PC-9 (cell line): ENCODE data around the gene HBA1. TPM values are rescaled to one million over a fixed set of nuclear protein-coding genes. Genes with fewer than 3 reads are reported as not detected.
"Not testable (repeated sequence)": the region's sequence is repeated elsewhere in the genome, so short reads cannot be mapped to it uniquely, and the experiment has no call there.

Experiments
- BruUV-seq: library from RNA; stranded (reverse); fragments of 400-500 nt; replicated peaks from 2 replicates; lab custom pipeline; 2021; lab: Mats Ljungman, UMichigan
- CTCF ChIA-PET: fragments of 300-600 bp; sonication (Branson Sonifier 250); formaldehyde crosslinking; loops from one replicate; lab custom pipeline; 2022; ENCODE audit warnings: antibody characterized with exemption; lab: Charles Lee
- POLR2A ChIA-PET: fragments of 300-600 bp; sonication (Branson Sonifier 250); formaldehyde crosslinking; loops from one replicate; lab custom pipeline; 2022; ENCODE audit warnings: antibody characterized with exemption; ENCODE audit not compliant: unreplicated experiment; lab: Charles Lee
- DNase-seq, 2 experiments: peaks; one replicate each; pipeline versions ENCODE4 v3.0.0 to v3.0.0-alpha.2; 2015 to 2022; ENCODE audit warnings: mixed read lengths in 1 of 2
- H2AFZ ChIP-seq: fragments of 200-600 bp; sonication (generic); 2 replicates; pipeline ENCODE4 v1.8.1; 2017; ENCODE audit warnings: antibody characterized with exemption
- H3F3A ChIP-seq: fragments of 200-600 bp; sonication (generic); 2 replicates; pipeline ENCODE4 v1.8.1; 2017; ENCODE audit warnings: antibody characterized with exemption, mild to moderate bottlenecking, low read depth; ENCODE audit not compliant: insufficient read depth
- H3K27ac ChIP-seq: fragments of 200-600 bp; sonication (generic); 2 replicates; pipeline ENCODE4 v1.6.1; 2016; ENCODE audit warnings: mixed run types
- H3K27me3 ChIP-seq: fragments of 200-600 bp; sonication (generic); 2 replicates; pipeline ENCODE4 v1.6.1; 2016; ENCODE audit warnings: low read depth, mixed run types; ENCODE audit not compliant: insufficient read depth
- H3K36me3 ChIP-seq: fragments of 200-600 bp; sonication (generic); 2 replicates; pipeline ENCODE4 v1.6.1; 2016; ENCODE audit warnings: low read depth, mixed run types
- H3K4me1 ChIP-seq: fragments of 200-600 bp; sonication (generic); replicated peaks from 2 replicates; pipeline ENCODE4 v1.6.1; 2016; ENCODE audit warnings: mixed run types; ENCODE audit not compliant: insufficient read depth
- H3K4me2 ChIP-seq: fragments of 200-600 bp; sonication (generic); 2 replicates; pipeline ENCODE4 v1.6.1; 2017; ENCODE audit warnings: mixed run types
- H3K4me3 ChIP-seq: fragments of 200-600 bp; sonication (generic); 2 replicates; pipeline ENCODE4 v1.6.1; 2016; ENCODE audit warnings: mixed run types
- H3K79me2 ChIP-seq: fragments of 200-600 bp; sonication (generic); 2 replicates; pipeline ENCODE4 v1.6.1; 2017; ENCODE audit warnings: low read depth, mixed run types
- H3K9me2 ChIP-seq: fragments of 200-600 bp; sonication (generic); 2 replicates; pipeline ENCODE4 v1.8.1; 2017; ENCODE audit warnings: mild to moderate bottlenecking; ENCODE audit not compliant: insufficient read depth
- H3K9me3 ChIP-seq: fragments of 200-600 bp; sonication (generic); 2 replicates; pipeline ENCODE4 v1.8.1; 2016; ENCODE audit warnings: low read depth; ENCODE audit not compliant: insufficient read depth
- H4K20me1 ChIP-seq: fragments of 200-600 bp; sonication (generic); 2 replicates; pipeline ENCODE4 v1.8.1; 2017; ENCODE audit not compliant: insufficient read depth
- EZH2 ChIP-seq: fragments of 200-600 bp; sonication (generic); IDR thresholded peaks from 2 replicates; pipeline ENCODE4 v1.8.0; 2017; ENCODE audit warnings: antibody characterized with exemption, low read depth
- intact Hi-C: fragments of 100-400 bp; cut with micrococcal nuclease; formaldehyde crosslinking; loops from one replicate; pipeline ENCODE4 v1.10.0; 2022; ENCODE audit not compliant: unreplicated experiment
- total RNA-seq: library from RNA; stranded (reverse); gene quantifications from 2 replicates; pipeline ENCODE4 v1.2.3, GENCODE V29; 2021
- TF ChIP-seq, protein P1 (sequence below): fragments of 200-600 bp; sonication (generic); conservative IDR thresholded peaks from 2 replicates; pipeline ENCODE4 v1.6.1; 2017; ENCODE audit warnings: mixed run types, antibody characterized with exemption, mild to moderate bottlenecking, moderate library complexity

The HBA1 gene
- total RNA-seq, 1 experiment from 2014 or later = not detected

GRCh38 chr16:154217-155030 is 22.1 kb upstream of the HBA1 start:
- TF ChIP-seq EZH2 = no peak
- TF ChIP-seq, protein P1, sequence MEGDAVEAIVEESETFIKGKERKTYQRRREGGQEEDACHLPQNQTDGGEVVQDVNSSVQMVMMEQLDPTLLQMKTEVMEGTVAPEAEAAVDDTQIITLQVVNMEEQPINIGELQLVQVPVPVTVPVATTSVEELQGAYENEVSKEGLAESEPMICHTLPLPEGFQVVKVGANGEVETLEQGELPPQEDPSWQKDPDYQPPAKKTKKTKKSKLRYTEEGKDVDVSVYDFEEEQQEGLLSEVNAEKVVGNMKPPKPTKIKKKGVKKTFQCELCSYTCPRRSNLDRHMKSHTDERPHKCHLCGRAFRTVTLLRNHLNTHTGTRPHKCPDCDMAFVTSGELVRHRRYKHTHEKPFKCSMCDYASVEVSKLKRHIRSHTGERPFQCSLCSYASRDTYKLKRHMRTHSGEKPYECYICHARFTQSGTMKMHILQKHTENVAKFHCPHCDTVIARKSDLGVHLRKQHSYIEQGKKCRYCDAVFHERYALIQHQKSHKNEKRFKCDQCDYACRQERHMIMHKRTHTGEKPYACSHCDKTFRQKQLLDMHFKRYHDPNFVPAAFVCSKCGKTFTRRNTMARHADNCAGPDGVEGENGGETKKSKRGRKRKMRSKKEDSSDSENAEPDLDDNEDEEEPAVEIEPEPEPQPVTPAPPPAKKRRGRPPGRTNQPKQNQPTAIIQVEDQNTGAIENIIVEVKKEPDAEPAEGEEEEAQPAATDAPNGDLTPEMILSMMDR = no peak
- Histone ChIP-seq H3K4me2 (peak overlapping the region; percentile 90), H4K20me1 (no peaks in the 10 kb centered on the region), H3K27ac (no peak overlapping the region), H3K9me3 (no peaks in the 10 kb centered on the region), H3K4me1 (peaks cover 5% of the 10 kb centered on the region; the same call in 1 of the 2 replicates), H3K9me2 (no peaks in the 10 kb centered on the region), H3K4me3 (peak overlapping the region; percentile 59), H3F3A (peaks cover 30% of the 10 kb centered on the region), H3K27me3 (peaks cover 14% of the 10 kb centered on the region), H2AFZ (peak overlapping the region; percentile 90), H3K79me2 (no peaks in the 10 kb centered on the region), H3K36me3 (no peaks in the 10 kb centered on the region)
- peak in 1 of 2 experiments; percentile 28 for DNase-seq
- intact Hi-C loops = no loop called here
- BruUV-seq = no TSS peak
- ChIA-PET POLR2A (no interaction called here), CTCF (no interaction called here)

DNA sequence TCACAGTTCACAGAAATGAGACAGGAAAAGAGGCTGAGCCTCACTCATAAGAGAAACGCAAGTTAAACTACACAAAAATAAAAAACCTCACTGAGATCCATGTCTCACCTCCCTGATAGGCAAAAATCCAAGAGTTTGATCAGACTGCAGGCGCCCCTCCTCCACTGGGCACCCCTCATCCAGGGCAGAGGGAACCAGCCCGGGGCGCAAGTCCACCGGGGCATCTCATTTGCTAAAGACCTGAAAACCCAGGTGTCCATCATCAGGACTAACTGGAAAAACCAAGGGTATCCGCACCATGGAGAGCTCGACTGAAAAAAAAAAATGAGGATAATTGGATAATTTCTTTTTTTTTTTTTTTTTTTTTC is 21.5 kb upstream of the HBA1 start:
- ChIA-PET POLR2A (no interaction called here), CTCF (no interaction called here)
- no TSS peak for BruUV-seq
- H3K36me3 ChIP-seq = no peaks in the 10 kb centered on the region
- H3K4me1 ChIP-seq = peaks cover 5% of the 10 kb centered on the region; the same call in 1 of the 2 replicates
- intact Hi-C loops = no loop called here
- TF ChIP-seq, protein P1 = no peak
- no peak for TF ChIP-seq EZH2
- no peaks in the 10 kb centered on the region for H3K9me2 ChIP-seq
- H2AFZ ChIP-seq = peak overlapping the region; percentile 90
- DNase-seq = no peak
- peak overlapping the region; percentile 59; the same call in 1 of the 2 replicates for H3K4me3 ChIP-seq
- no peaks in the 10 kb centered on the region for H3K79me2 ChIP-seq
- no peaks in the 10 kb centered on the region for H3K9me3 ChIP-seq
- H3K4me2 ChIP-seq = peak overlapping the region; percentile 90
- H3K27me3 ChIP-seq = peaks cover 17% of the 10 kb centered on the region
- H3K27ac ChIP-seq = no peak overlapping the region
- no peaks in the 10 kb centered on the region for H4K20me1 ChIP-seq
- H3F3A ChIP-seq = peaks cover 24% of the 10 kb centered on the region

- Histone ChIP-seq H3K27me3 (peaks cover 31% of the 10 kb centered on the region), H3K9me3 (no peaks in the 10 kb centered on the region), H3K4me3 (no peak overlapping the region), H3K4me2 (no peak overlapping the region), H3K36me3 (no peaks in the 10 kb centered on the region), H2AFZ (no peak overlapping the region), H3K4me1 (peaks cover 5% of the 10 kb centered on the region; the same call in 1 of the 2 replicates), H3K79me2 (no peaks in the 10 kb centered on the region), H3K9me2 (no peaks in the 10 kb centered on the region), H4K20me1 (no peaks in the 10 kb centered on the region), H3F3A (peaks cover 13% of the 10 kb centered on the region), H3K27ac (no peak overlapping the region)
- no TSS peak for BruUV-seq
- DNase-seq = no peak
- intact Hi-C loops = no loop called here
- no peak for TF ChIP-seq EZH2
- TF ChIP-seq, protein P1 = no peak
- ChIA-PET POLR2A (no interaction called here), CTCF (interaction anchor here (0.6 kb wide), 1 partner anchor 16 kb away, joined by 3 read pairs; no protein-coding TSS in a partner anchor)
These were observed 17.2 kb upstream of the HBA1 start for GRCh38 chr16:159136-159849.

GRCh38 chr16:160242-160641 is 16.2 kb upstream of the HBA1 start:
- H3K36me3 ChIP-seq, intact Hi-C loops, H3K4me1 ChIP-seq, H3K27ac ChIP-seq, H3K9me3 ChIP-seq, H4K20me1 ChIP-seq, H3K9me2 ChIP-seq, BruUV-seq, H3K79me2 ChIP-seq, H2AFZ ChIP-seq, H3F3A ChIP-seq, DNase-seq, H3K4me2 ChIP-seq, POLR2A ChIA-PET, H3K4me3 ChIP-seq: not testable (repeated sequence)
- H3K27me3 ChIP-seq = peaks cover 31% of the 10 kb centered on the region
- CTCF ChIA-PET = interaction anchor here (0.6 kb wide), 1 partner anchor 15 kb away, joined by 3 read pairs; no protein-coding TSS in a partner anchor
